Thyroid gland (tissue), 4 donors: ENCODE results near the gene POU4F1. TPM values are rescaled to one million over a fixed set of nuclear protein-coding genes. Genes with fewer than 3 reads are reported as not detected.

ENCODE experiments used
- DNase-seq, 2 donors: peaks; one replicate each; pipeline ENCODE4 v3.0.0-alpha.2; 2019
- H3K27ac ChIP-seq, 3 donors: fragments of 200-600 bp; sonication (generic); 1 replicate in 2 of 3; 2 replicates in 1 of 3; pipeline ENCODE4 v1.5.1; 2016 to 2019; ENCODE audit warnings: mild to moderate bottlenecking in 1 of 3, moderate library complexity in 1 of 3
- H3K27me3 ChIP-seq: fragments of 200-600 bp; sonication (generic); one replicate; pipeline ENCODE4 v1.5.1; 2019
- H3K36me3 ChIP-seq, 2 donors: fragments of 200-600 bp; sonication (generic); one replicate each; pipeline ENCODE4 v1.5.1; 2016 to 2019
- H3K4me1 ChIP-seq, 2 donors: fragments of 200-600 bp; sonication (generic); one replicate each; pipeline ENCODE4 v1.5.1; 2017 to 2019
- H3K4me3 ChIP-seq, 3 donors: fragments of 200-600 bp; sonication (generic); replicated peaks in 1 of 3; 1 replicate in 2 of 3; 2 replicates in 1 of 3; pipeline ENCODE4 v1.5.1; 2016; ENCODE audit warnings: mild to moderate bottlenecking in 1 of 3
- H3K9me3 ChIP-seq: fragments of 200-600 bp; sonication (generic); one replicate; pipeline ENCODE4 v1.5.1; 2017
- POLR2A ChIP-seq, 2 donors: fragments of 450-650 bp; IDR thresholded peaks; one replicate each; pipeline ENCODE4 v1.6.1; 2017; ENCODE audit warnings: antibody characterized with exemption in 2 of 2, mild to moderate bottlenecking in 2 of 2, moderate library complexity in 1 of 2
- WGBS, 2 donors: methylation state at CpG; one replicate each; pipeline ENCODE4 v1.1.5; 2017; 5-methylcytosine and 5-hydroxymethylcytosine counted together
- intact Hi-C: fragments of 100-400 bp; cut with DNase I; formaldehyde crosslinking; loops from one replicate; pipeline ENCODE4 v1.15.1; 2023
- total RNA-seq, 4 donors: library from RNA; depleted of rRNA; stranded (reverse); fragments of >200 nt; gene quantifications; one replicate each; pipeline ENCODE4 v1.2.3, GENCODE V29; 2016
- TF ChIP-seq, protein P1 (sequence below), 6 experiments: fragments of 200-600 bp in 3 of 6; fragments of 450-650 bp in 3 of 6; sonication (generic) in 3 of 6; IDR thresholded peaks; one replicate each; pipeline ENCODE4 v1.5.1; 2016 to 2019; ENCODE audit warnings: antibody characterized with exemption in 6 of 6, mild to moderate bottlenecking in 2 of 6, inconsistent platforms in 1 of 6, moderate library complexity in 1 of 6

Gene POU4F1
- total RNA-seq, 4 donors from 2014 or later: not detected

DNA sequence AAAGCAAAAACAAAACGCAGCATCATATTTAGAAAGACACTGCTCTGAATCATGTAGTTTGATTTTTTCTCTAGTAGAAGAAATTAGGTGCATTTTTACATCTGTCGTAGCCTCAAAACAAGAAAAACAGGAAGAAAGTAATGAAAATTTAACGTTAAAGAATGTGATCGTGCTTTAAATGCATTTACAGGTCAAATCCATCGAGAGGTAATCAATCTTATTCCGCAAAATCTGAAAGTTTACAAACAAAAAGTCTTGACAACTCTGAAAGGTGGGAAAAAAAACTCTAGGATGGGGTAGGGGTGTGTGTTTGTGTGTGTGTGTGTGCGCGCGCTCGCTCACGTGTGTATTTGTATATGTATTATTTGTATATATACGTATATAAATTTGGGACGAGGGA, 10.2 kb downstream of the POU4F1 start:
- no peak for DNase-seq
- H3K27ac ChIP-seq: no peak overlapping the region
- H3K36me3 ChIP-seq: no peaks in the 10 kb centered on the region
- WGBS, 2 donors: 13 to 16% methylated on average over 13 of the region's 13 CpGs
- TF ChIP-seq, protein P1, sequence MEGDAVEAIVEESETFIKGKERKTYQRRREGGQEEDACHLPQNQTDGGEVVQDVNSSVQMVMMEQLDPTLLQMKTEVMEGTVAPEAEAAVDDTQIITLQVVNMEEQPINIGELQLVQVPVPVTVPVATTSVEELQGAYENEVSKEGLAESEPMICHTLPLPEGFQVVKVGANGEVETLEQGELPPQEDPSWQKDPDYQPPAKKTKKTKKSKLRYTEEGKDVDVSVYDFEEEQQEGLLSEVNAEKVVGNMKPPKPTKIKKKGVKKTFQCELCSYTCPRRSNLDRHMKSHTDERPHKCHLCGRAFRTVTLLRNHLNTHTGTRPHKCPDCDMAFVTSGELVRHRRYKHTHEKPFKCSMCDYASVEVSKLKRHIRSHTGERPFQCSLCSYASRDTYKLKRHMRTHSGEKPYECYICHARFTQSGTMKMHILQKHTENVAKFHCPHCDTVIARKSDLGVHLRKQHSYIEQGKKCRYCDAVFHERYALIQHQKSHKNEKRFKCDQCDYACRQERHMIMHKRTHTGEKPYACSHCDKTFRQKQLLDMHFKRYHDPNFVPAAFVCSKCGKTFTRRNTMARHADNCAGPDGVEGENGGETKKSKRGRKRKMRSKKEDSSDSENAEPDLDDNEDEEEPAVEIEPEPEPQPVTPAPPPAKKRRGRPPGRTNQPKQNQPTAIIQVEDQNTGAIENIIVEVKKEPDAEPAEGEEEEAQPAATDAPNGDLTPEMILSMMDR (IDR thresholded peaks at IDR 0.05): no peak
- no peak for TF ChIP-seq POLR2A (IDR thresholded peaks at IDR 0.05)
- intact Hi-C loops: no loop called here
- H3K9me3 ChIP-seq: no peaks in the 10 kb centered on the region
- H3K27me3 ChIP-seq: peaks cover 61% of the 10 kb centered on the region
- H3K4me1 ChIP-seq: peaks cover 0 to 14% of the 10 kb centered on the region in 2 donors
- no peak overlapping the region for H3K4me3 ChIP-seq

DNA sequence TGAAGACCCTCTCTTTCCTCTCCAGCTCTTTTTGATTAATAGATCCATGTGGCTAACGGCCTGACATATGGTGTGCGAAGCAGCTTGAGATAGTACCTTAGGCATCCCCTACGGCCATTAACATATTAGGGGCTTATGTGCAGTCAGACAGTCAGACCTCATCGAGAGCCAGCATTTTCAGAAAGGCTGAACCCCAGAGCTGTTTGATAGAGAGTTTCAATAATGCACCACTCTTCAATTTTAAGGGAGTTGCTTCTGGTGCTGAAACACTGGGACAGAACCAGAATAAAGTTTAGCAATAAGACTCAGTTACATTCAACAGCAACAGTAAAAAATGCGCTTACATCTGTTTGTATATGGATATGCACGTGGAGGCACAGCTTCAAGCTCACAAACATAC, 10.8 kb downstream of the POU4F1 start:
- H3K27ac ChIP-seq: no peak overlapping the region
- peaks cover 0 to 14% of the 10 kb centered on the region in 2 donors for H3K4me1 ChIP-seq
- intact Hi-C loops: no loop called here
- H3K9me3 ChIP-seq: no peaks in the 10 kb centered on the region
- DNase-seq: no peak
- H3K36me3 ChIP-seq: no peaks in the 10 kb centered on the region
- WGBS, 2 donors: 11 to 16% methylated on average over 6 of the region's 6 CpGs
- H3K27me3 ChIP-seq: peaks cover 56% of the 10 kb centered on the region
- H3K4me3 ChIP-seq: no peak overlapping the region
- no peak for TF ChIP-seq POLR2A (IDR thresholded peaks at IDR 0.05)

DNA sequence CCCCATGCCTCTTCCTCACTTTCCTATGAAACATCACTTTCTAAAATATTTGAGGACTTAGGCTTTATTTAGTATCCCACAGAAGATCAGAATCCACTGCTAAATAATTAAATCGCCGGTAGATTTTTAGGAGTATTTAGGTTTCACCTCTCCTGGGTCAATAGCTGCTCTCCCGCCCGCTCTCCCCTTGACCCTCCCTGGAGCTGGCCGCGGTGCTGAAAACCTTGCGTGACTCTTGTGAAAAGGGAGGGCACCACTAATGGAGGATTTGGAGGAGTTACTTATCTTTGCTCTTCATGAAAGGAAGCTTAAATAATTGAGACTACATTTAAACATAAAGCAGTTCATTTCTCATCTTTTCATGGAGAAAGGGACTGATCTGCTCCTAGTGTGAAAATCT, 14.1 kb downstream of the POU4F1 start:
- TF ChIP-seq POLR2A (IDR thresholded peaks at IDR 0.05): no peak
- TF ChIP-seq, protein P1 (IDR thresholded peaks at IDR 0.05): no peak
- H3K27ac ChIP-seq: no peak overlapping the region
- peaks cover 27% of the 10 kb centered on the region for H3K27me3 ChIP-seq
- no peaks in the 10 kb centered on the region for H3K9me3 ChIP-seq
- no peaks in the 10 kb centered on the region for H3K4me1 ChIP-seq
- DNase-seq: peak in 1 of 2 donors; percentile 60
- WGBS, 2 donors: 3 to 6% methylated on average over 7 of the region's 7 CpGs
- no peak overlapping the region for H3K4me3 ChIP-seq
- no peaks in the 10 kb centered on the region for H3K36me3 ChIP-seq
- intact Hi-C loops: no loop called here

- Histone ChIP-seq H3K9me3 (no peaks in the 10 kb centered on the region), H3K27me3 (peaks cover 10% of the 10 kb centered on the region), H3K4me1 (no peaks in the 10 kb centered on the region), H3K27ac (no peak overlapping the region), H3K4me3 (no peak overlapping the region), H3K36me3 (no peaks in the 10 kb centered on the region)
- no peak for DNase-seq
- TF ChIP-seq, protein P1 (IDR thresholded peaks at IDR 0.05): no peak
- TF ChIP-seq POLR2A (IDR thresholded peaks at IDR 0.05): no peak
- intact Hi-C loops: no loop called here
- 12 to 17% methylated on average over 18 of the region's 18 CpGs for whole genome bisulfite sequencing, 2 donors
Measured at GRCh38 chr13:78587395-78587794, 16.0 kb downstream of the POU4F1 start.

- no peak overlapping the region for H3K27ac ChIP-seq
- WGBS, 2 donors: 8 to 12% methylated on average over 21 of the region's 21 CpGs
- H3K4me1 ChIP-seq: no peaks in the 10 kb centered on the region
- no peak overlapping the region for H3K4me3 ChIP-seq
- intact Hi-C loops: no loop called here
- no peaks in the 10 kb centered on the region for H3K9me3 ChIP-seq
- H3K27me3 ChIP-seq: peaks cover 5% of the 10 kb centered on the region
- no peaks in the 10 kb centered on the region for H3K36me3 ChIP-seq
- no peak for DNase-seq
- no peak for TF ChIP-seq POLR2A (IDR thresholded peaks at IDR 0.05)
- TF ChIP-seq, protein P1 (IDR thresholded peaks at IDR 0.05): no peak
Measured at GRCh38 chr13:78586706-78587105, 16.6 kb downstream of the POU4F1 start.

DNA sequence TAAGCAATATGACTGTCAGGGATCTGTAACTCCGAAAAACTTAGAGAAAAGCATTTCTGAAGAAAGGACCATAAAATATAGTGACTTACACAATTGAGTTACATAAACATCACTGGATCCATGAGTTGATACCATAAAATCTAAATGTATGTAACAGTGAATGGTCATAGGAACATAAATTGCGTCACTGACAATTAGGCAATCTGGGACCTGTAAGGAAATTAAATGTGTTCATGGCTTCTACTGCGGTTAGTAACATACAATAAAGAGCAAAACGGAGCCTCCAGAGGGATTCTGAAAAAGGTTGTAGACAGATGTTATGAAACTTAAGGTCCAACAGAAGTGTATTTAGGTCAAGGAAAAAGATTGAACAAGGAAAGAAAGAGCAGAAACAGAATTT, 27.1 kb downstream of the POU4F1 start:
- Histone ChIP-seq H3K27ac (no peak overlapping the region), H3K27me3 (no peaks in the 10 kb centered on the region), H3K36me3 (no peaks in the 10 kb centered on the region), H3K4me1 (no peaks in the 10 kb centered on the region), H3K9me3 (no peaks in the 10 kb centered on the region), H3K4me3 (no peak overlapping the region)
- WGBS, 2 donors: 91 to 93% methylated on average over 4 of the region's 4 CpGs
- intact Hi-C loops: no loop called here
- TF ChIP-seq POLR2A (IDR thresholded peaks at IDR 0.05): no peak
- TF ChIP-seq, protein P1 (IDR thresholded peaks at IDR 0.05): no peak
- no peak for DNase-seq
